Esophagus muscularis mucosa (tissue), 4 donors: ENCODE measurements around the gene ZNF366. TPM values are rescaled to one million over a fixed set of nuclear protein-coding genes. Genes with fewer than 3 reads are reported as not detected.
"Not testable (repeated sequence)": the region's sequence is repeated elsewhere in the genome, so short reads cannot be mapped to it uniquely, and the experiment has no call there.

ENCODE experiments used
- DNase-seq: peaks from one replicate; pipeline ENCODE4 v3.0.0-alpha.2; 2017; ENCODE audit errors: extremely low spot score
- H3K27ac ChIP-seq, 4 donors: fragments of 200-600 bp; sonication (generic); replicated peaks in 1 of 4; 1 replicate in 3 of 4; 2 replicates in 1 of 4; pipeline ENCODE4 v1.5.1; 2016 to 2019; ENCODE audit warnings: mild to moderate bottlenecking in 1 of 4
- H3K27me3 ChIP-seq, 4 donors: fragments of 200-600 bp; sonication (generic); one replicate each; pipeline versions ENCODE4 v1.5.1 to v1.6.0; 2016 to 2019
- H3K36me3 ChIP-seq, 4 donors: fragments of 200-600 bp; sonication (generic); one replicate each; pipeline ENCODE4 v1.5.1; 2016 to 2019
- H3K4me1 ChIP-seq, 4 donors: fragments of 200-600 bp; sonication (generic); one replicate each; pipeline ENCODE4 v1.5.1; 2016 to 2019
- H3K4me3 ChIP-seq, 4 donors: fragments of 200-600 bp; sonication (generic); 1 replicate in 2 of 4; 2 replicates in 2 of 4; pipeline ENCODE4 v1.5.1; 2016 to 2019; ENCODE audit warnings: mild to moderate bottlenecking in 4 of 4, moderate library complexity in 1 of 4
- H3K9me3 ChIP-seq, 4 donors: fragments of 200-600 bp; sonication (generic); 1 replicate in 3 of 4; 2 replicates in 1 of 4; pipeline ENCODE4 v1.5.1; 2016 to 2019
- EP300 ChIP-seq: sonication (generic); formaldehyde crosslinking; IDR thresholded peaks from one replicate; pipeline ENCODE4 v1.6.1; 2017; ENCODE audit warnings: antibody characterized with exemption
- POLR2A ChIP-seq: fragments of 450-650 bp; IDR thresholded peaks from one replicate; pipeline ENCODE4 v1.6.1; 2017; ENCODE audit warnings: antibody characterized with exemption, moderate library complexity, mild to moderate bottlenecking, low read depth
- POLR2AphosphoS5 ChIP-seq, 2 donors: sonication (generic); formaldehyde crosslinking; IDR thresholded peaks; one replicate each; pipeline ENCODE4 v1.6.1; 2017; ENCODE audit warnings: antibody characterized with exemption in 2 of 2
- WGBS: methylation state at CpG from one replicate; pipeline ENCODE4 v1.1.5; 2018; 5-methylcytosine and 5-hydroxymethylcytosine counted together
- intact Hi-C: fragments of 100-400 bp; cut with DNase I; formaldehyde crosslinking; loops from one replicate; pipeline ENCODE4 v1.15.1; 2023
- total RNA-seq, 4 donors: library from RNA; depleted of rRNA; stranded (reverse); fragments of >200 nt; gene quantifications; one replicate each; pipeline versions ENCODE4 v1.1.0 to v1.2.1, GENCODE V29; 2016
- TF ChIP-seq, protein P1 (sequence below), 3 experiments: fragments of 200-600 bp in 2 of 3; fragments of 450-650 bp in 1 of 3; sonication (generic) in 2 of 3; IDR thresholded peaks; one replicate each; pipeline ENCODE4 v1.5.1; 2017 to 2019; ENCODE audit warnings: antibody characterized with exemption in 3 of 3, mild to moderate bottlenecking in 2 of 3, moderate library complexity in 1 of 3

The ZNF366 gene
- total RNA-seq, 4 donors from 2014 or later, result 3.1 to 11.1 (median 5.0) TPM

DNA sequence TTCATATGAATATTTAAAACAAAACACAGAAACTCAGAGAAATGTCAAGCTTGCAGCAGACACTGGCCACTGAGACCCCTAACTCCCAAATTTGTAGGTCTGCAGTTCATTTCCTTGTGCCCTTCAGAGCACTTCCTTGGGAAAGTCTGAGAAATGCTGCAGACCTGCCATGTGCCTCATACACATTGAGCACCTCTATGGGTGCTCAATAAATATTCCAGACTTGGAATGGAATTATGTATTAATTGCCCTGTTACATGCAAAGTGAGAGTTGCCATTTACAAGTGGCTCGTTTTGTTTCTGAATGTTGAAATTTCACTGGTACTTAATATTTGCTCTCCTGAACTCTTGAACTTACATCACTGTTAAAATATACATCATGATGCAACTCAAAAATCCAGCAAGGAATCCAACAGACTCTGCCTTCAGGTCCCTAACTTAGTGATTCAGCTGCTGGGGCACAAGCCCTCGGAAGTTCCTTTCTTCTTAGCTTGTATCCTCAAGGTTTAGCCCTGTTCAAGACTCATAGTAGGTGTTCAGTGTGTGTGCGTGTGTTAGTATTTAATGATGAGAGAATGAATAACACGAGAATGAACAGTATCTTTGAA, 96.4 kb downstream of the ZNF366 start:
- TF ChIP-seq, protein P1, sequence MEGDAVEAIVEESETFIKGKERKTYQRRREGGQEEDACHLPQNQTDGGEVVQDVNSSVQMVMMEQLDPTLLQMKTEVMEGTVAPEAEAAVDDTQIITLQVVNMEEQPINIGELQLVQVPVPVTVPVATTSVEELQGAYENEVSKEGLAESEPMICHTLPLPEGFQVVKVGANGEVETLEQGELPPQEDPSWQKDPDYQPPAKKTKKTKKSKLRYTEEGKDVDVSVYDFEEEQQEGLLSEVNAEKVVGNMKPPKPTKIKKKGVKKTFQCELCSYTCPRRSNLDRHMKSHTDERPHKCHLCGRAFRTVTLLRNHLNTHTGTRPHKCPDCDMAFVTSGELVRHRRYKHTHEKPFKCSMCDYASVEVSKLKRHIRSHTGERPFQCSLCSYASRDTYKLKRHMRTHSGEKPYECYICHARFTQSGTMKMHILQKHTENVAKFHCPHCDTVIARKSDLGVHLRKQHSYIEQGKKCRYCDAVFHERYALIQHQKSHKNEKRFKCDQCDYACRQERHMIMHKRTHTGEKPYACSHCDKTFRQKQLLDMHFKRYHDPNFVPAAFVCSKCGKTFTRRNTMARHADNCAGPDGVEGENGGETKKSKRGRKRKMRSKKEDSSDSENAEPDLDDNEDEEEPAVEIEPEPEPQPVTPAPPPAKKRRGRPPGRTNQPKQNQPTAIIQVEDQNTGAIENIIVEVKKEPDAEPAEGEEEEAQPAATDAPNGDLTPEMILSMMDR (IDR thresholded peaks at IDR 0.05), result no peak
- TF ChIP-seq POLR2AphosphoS5 (IDR thresholded peaks at IDR 0.05), result no peak
- TF ChIP-seq POLR2A, result no peak
- no peak for TF ChIP-seq EP300
- Histone ChIP-seq H3K4me3 (no peak overlapping the region), H3K36me3 (no peaks in the 10 kb centered on the region), H3K27ac (no peak overlapping the region), H3K27me3 (no peaks in the 10 kb centered on the region), H3K9me3 (no peaks in the 10 kb centered on the region), H3K4me1 (peaks cover 0 to 22% (median 12%) of the 10 kb centered on the region in 4 donors)
- intact Hi-C loops, result no loop called here
- 68% methylated on average over 4 of the region's 4 CpGs for WGBS
- no peak for DNase-seq

DNA sequence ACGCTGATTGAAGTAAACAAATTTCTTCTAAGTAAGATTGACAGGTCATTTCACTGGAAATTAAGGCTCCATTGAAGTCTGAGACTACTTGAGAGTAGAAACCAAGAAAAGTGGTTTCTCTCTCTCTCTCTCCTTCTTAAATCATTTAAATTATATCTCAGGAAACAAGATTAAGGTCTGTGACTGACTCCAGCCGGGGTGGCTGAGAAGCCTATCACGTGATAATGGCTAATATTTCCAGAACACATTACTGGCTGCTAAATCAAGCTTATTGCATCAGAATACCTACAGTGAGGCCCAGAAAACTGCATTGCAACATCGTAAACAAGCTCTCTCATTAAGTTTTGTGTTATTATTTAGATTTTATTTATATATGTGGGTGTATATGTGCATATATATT, 98.6 kb downstream of the ZNF366 start:
- intact Hi-C loops, result no loop called here
- no peaks in the 10 kb centered on the region for H3K9me3 ChIP-seq
- no peak for TF ChIP-seq POLR2A
- TF ChIP-seq, protein P1 (IDR thresholded peaks at IDR 0.05), result no peak
- TF ChIP-seq POLR2AphosphoS5 (IDR thresholded peaks at IDR 0.05), result no peak
- no peak for TF ChIP-seq EP300
- WGBS, result 71% methylated on average over 4 of the region's 4 CpGs
- H3K27ac ChIP-seq, result no peak overlapping the region
- H3K27me3 ChIP-seq, result no peaks in the 10 kb centered on the region
- DNase-seq, result no peak
- H3K36me3 ChIP-seq, result no peaks in the 10 kb centered on the region
- H3K4me3 ChIP-seq, result no peak overlapping the region
- H3K4me1 ChIP-seq, result peaks cover 0 to 22% (median 10%) of the 10 kb centered on the region in 4 donors

DNA sequence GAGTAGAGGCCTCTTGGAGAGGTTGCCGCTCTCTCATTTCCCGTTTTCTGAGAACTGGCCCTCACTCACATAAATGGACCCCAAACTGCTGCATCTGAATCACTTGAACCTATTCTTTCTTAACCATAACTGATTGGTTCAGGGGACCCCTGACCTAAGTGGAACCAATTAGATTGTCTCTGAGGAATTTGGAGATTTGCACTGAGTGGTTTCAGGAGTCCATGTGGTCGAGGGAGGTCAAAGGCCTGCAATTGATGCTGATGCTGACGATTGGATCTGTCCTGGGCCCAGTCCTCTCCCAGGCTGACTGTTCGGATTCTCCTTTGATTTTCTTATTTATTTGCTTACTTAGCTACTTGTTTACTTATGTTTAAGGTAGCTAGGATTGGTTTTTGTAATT, 99.1 kb downstream of the ZNF366 start:
- H3K9me3 ChIP-seq, result no peaks in the 10 kb centered on the region
- WGBS, result 95% methylated on average over 5 of the region's 5 CpGs
- H3K4me3 ChIP-seq, result no peak overlapping the region
- H3K4me1 ChIP-seq, result peaks cover under 1 to 25% (median 13%) of the 10 kb centered on the region in 4 donors
- intact Hi-C loops, result no loop called here
- no peaks in the 10 kb centered on the region for H3K27me3 ChIP-seq
- H3K27ac ChIP-seq, result no peak overlapping the region
- DNase-seq, result no peak
- TF ChIP-seq POLR2A (no peak), EP300 (no peak), POLR2AphosphoS5 (IDR thresholded peaks at IDR 0.05) (no peak)
- TF ChIP-seq, protein P1 (IDR thresholded peaks at IDR 0.05), result no peak
- no peaks in the 10 kb centered on the region for H3K36me3 ChIP-seq

DNA sequence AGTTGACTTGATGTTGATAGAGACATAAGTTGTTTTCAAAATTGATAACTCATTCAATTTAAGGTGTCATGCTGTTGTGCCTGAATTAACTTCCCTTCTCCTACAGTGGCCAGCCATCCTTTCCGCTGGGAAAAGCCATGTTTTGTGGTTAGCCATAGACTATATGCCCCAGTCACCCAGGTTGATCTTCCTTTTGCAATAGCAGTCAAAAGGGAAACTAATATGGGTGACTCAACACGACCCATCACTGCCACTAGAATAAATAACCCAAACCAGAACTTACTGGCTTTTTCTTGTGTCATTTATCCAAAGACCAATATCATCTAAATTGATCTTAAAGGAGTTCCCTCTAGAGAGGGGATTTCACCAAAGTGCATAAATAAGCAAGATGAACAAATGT, 99.7 kb downstream of the ZNF366 start:
- no peak overlapping the region for H3K4me3 ChIP-seq
- peaks cover 4 to 27% (median 17%) of the 10 kb centered on the region in 4 donors for H3K4me1 ChIP-seq
- H3K36me3 ChIP-seq, result no peaks in the 10 kb centered on the region
- H3K27ac ChIP-seq, result no peak overlapping the region
- intact Hi-C loops, result no loop called here
- H3K9me3 ChIP-seq, result no peaks in the 10 kb centered on the region
- TF ChIP-seq POLR2AphosphoS5 (IDR thresholded peaks at IDR 0.05) (no peak), POLR2A (no peak)
- H3K27me3 ChIP-seq, result no peaks in the 10 kb centered on the region
- WGBS, result 80% methylated on average over 2 of the region's 2 CpGs
- no peak for DNase-seq

DNA sequence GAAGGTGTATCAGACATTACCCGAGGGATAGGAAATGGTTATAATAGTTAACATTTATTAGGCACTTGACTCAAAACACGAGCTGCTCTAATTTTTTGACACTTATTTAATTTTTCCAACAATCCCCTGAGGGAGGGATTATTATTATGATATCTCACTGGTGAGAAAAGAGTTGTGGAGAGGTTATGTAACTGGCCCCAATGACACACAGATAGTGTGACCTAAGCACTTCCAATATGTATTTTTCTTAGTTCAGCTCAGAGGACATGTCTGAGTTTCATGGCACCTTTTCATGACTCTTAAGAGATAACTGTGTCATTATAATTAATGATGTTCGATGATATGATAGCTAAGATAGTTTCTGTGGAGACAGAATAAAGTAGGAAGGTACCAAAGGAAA, 100.1 kb downstream of the ZNF366 start:
- peaks cover 9 to 27% (median 19%) of the 10 kb centered on the region in 4 donors for H3K4me1 ChIP-seq
- H3K36me3 ChIP-seq, result no peaks in the 10 kb centered on the region
- WGBS, result 84% methylated on average over 3 of the region's 3 CpGs
- intact Hi-C loops, result no loop called here
- no peaks in the 10 kb centered on the region for H3K27me3 ChIP-seq
- H3K9me3 ChIP-seq, result no peaks in the 10 kb centered on the region
- no peak for DNase-seq
- no peak overlapping the region for H3K4me3 ChIP-seq
- H3K27ac ChIP-seq, result no peak overlapping the region
- TF ChIP-seq POLR2A, result no peak
- no peak for TF ChIP-seq EP300
- no peak for TF ChIP-seq POLR2AphosphoS5 (IDR thresholded peaks at IDR 0.05)
- TF ChIP-seq, protein P1 (IDR thresholded peaks at IDR 0.05), result no peak

DNA sequence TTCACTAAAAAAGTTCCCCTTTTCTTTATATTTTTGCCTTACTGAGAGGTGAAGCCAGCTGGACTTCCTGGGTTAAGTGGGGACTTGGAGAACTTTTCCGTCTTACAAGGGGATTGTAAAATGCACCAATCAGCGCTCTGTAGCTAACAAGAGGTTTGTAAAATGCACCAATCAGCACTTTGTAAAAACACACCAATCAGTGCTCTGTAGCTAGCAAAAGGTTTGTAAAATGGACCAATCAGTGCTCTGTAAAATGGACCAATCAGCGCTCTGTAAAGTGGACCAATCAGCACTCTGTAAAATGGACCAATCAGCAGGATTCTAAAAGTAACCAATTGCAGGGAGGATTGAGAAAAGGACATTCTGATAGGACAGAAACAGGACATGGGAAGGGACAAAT, 102.4 kb downstream of the ZNF366 start:
- Histone ChIP-seq H3K9me3 (peaks cover 0 to 20% (median 14%) of the 10 kb centered on the region in 4 donors), H3K4me1 (peaks cover 11 to 19% (median 18%) of the 10 kb centered on the region in 4 donors)
- H3K36me3 ChIP-seq, H3K27me3 ChIP-seq, H3K4me3 ChIP-seq, DNase-seq, H3K27ac ChIP-seq, intact Hi-C loops: not testable (repeated sequence)
- 100% methylated on average over 3 of the region's 3 CpGs for WGBS
